Endothelial cell of umbilical vein (primary cell): ENCODE results near the gene BCL2. TPM values are rescaled to one million over a fixed set of nuclear protein-coding genes. Genes with fewer than 3 reads are reported as not detected.

Experiments used
- BruUV-seq: library from RNA; stranded (reverse); fragments of 400-500 nt; replicated peaks from 2 replicates; lab custom pipeline; 2021; lab: Mats Ljungman, UMichigan
- CTCF ChIA-PET: fragments of 300-600, 350-600 bp; sonication (Branson Sonifier 250); formaldehyde crosslinking; loops from one replicate; lab custom pipeline; 2021; ENCODE audit warnings: antibody characterized with exemption, inconsistent platforms; lab: Charles Lee
- POLR2A ChIA-PET: fragments of 300-600, 350-600 bp; sonication (Branson Sonifier 250); formaldehyde crosslinking; loops from one replicate; lab custom pipeline; 2021; ENCODE audit warnings: antibody characterized with exemption, inconsistent platforms; lab: Charles Lee
- DNase-seq: peaks from one replicate; pipeline ENCODE4 v3.0.0-alpha.2; 2011; ENCODE audit warnings: low read depth, low spot score
- FAIRE-seq: peaks from 2 replicates; lab custom pipeline; 2011; peaks lifted over from hg19 to GRCh38; lab: Jason Lieb, UNC
- H2AFZ ChIP-seq: 2 replicates; pipeline ENCODE4 v1.6.0; 2012; ENCODE audit warnings: low read depth, low read length, control low read depth, inconsistent platforms
- H3K27ac ChIP-seq: 2 replicates; pipeline ENCODE4 v1.5.1; 2011; ENCODE audit warnings: low read depth, mild to moderate bottlenecking, control low read depth, low read length, moderate library complexity; ENCODE audit not compliant: insufficient read depth
- H3K27me3 ChIP-seq, 2 experiments: 2 replicates each; pipeline versions ENCODE4 v1.6.0 to v1.6.1; 2011; ENCODE audit warnings: low read length in 2 of 2, mixed read lengths in 1 of 2; ENCODE audit not compliant: control insufficient read depth in 2 of 2, insufficient read depth in 2 of 2
- H3K36me3 ChIP-seq, 2 experiments: 2 replicates in 1 of 2; 3 replicates in 1 of 2; pipeline ENCODE4 v1.5.1; 2011; ENCODE audit warnings: low read length in 2 of 2, mild to moderate bottlenecking in 1 of 2, moderate library complexity in 1 of 2; ENCODE audit not compliant: control insufficient read depth in 2 of 2, insufficient read depth in 2 of 2; ENCODE audit errors: extremely low read depth in 1 of 2
- H3K4me1 ChIP-seq: 3 replicates; pipeline ENCODE4 v1.5.1; 2011; ENCODE audit warnings: mild to moderate bottlenecking, low read length; ENCODE audit not compliant: control insufficient read depth, insufficient read depth; ENCODE audit errors: extremely low read depth
- H3K4me2 ChIP-seq: 2 replicates; pipeline ENCODE4 v1.6.1; 2011; ENCODE audit warnings: low read length, control low read depth, mixed read lengths; ENCODE audit not compliant: insufficient read depth
- H3K4me3 ChIP-seq, 3 experiments: fragments of 200-600 bp in 1 of 3; sonication (generic), shearing (Covaris generic) in 1 of 3; replicated peaks in 1 of 3; 2 replicates each; pipeline ENCODE4 v1.5.1; 2011 to 2016; ENCODE audit warnings: control low read depth in 3 of 3, low read length in 3 of 3, mild to moderate bottlenecking in 2 of 3, inconsistent platforms in 1 of 3, low read depth in 1 of 3, moderate library complexity in 1 of 3; ENCODE audit not compliant: insufficient read depth in 1 of 3
- H3K79me2 ChIP-seq: 2 replicates; pipeline ENCODE4 v1.6.0; 2012; ENCODE audit warnings: low read length, inconsistent platforms; ENCODE audit not compliant: control insufficient read depth, insufficient read depth
- H3K9ac ChIP-seq: replicated peaks from 2 replicates; pipeline ENCODE3; 2011; ENCODE audit warnings: low read length, control low read depth; ENCODE audit not compliant: insufficient read depth; ENCODE audit errors: extremely low read depth
- H3K9me1 ChIP-seq: replicated peaks from 3 replicates; pipeline ENCODE4 v1.6.0; 2011; ENCODE audit warnings: mild to moderate bottlenecking, low read length; ENCODE audit not compliant: control insufficient read depth, insufficient read depth; ENCODE audit errors: extremely low read depth
- H3K9me3 ChIP-seq: replicated peaks from 2 replicates; pipeline ENCODE4 v1.5.1; 2012; ENCODE audit warnings: low read length, inconsistent platforms; ENCODE audit not compliant: control insufficient read depth, insufficient read depth
- H4K20me1 ChIP-seq: replicated peaks from 2 replicates; pipeline ENCODE3; 2011; ENCODE audit warnings: mild to moderate bottlenecking, low read length; ENCODE audit not compliant: control insufficient read depth, insufficient read depth; ENCODE audit errors: extremely low read depth
- CTCF ChIP-seq, 2 donors: IDR thresholded peaks; 1 replicate in 1 of 2; 2 replicates in 1 of 2; pipeline ENCODE4 v1.5.1; 2011; ENCODE audit warnings: low read length in 2 of 2, mild to moderate bottlenecking in 2 of 2, moderate library complexity in 2 of 2, control low read depth in 1 of 2, inconsistent platforms in 1 of 2, low read depth in 1 of 2; ENCODE audit not compliant: insufficient read depth in 1 of 2; ENCODE audit errors: extremely low read depth in 1 of 2
- EZH2 ChIP-seq: IDR thresholded peaks from 2 replicates; pipeline ENCODE4 v1.6.1; 2012; ENCODE audit warnings: borderline replicate concordance, low read depth, mild to moderate bottlenecking, moderate library complexity, low read length, inconsistent platforms; ENCODE audit not compliant: severe bottlenecking
- FOS ChIP-seq: IDR thresholded peaks from 2 replicates; pipeline ENCODE4 v1.6.1; 2011; ENCODE audit warnings: mild to moderate bottlenecking, low read length, moderate library complexity, borderline replicate concordance; ENCODE audit not compliant: insufficient read depth
- GATA2 ChIP-seq: IDR thresholded peaks from 2 replicates; pipeline ENCODE4 v1.7.0; 2011; ENCODE audit warnings: low read depth, mild to moderate bottlenecking, moderate library complexity, mixed read lengths, low read length; ENCODE audit not compliant: insufficient read length, insufficient read depth
- JUN ChIP-seq: IDR thresholded peaks from 2 replicates; pipeline ENCODE4 v1.6.1; 2011; ENCODE audit warnings: borderline replicate concordance, low read depth; ENCODE audit not compliant: insufficient read length, insufficient read depth
- MAX ChIP-seq: IDR thresholded peaks from 2 replicates; pipeline ENCODE4 v1.6.1; 2011; ENCODE audit not compliant: insufficient read depth, insufficient read length
- MYC ChIP-seq: IDR thresholded peaks from one replicate; pipeline ENCODE4 v1.6.1; 2011; ENCODE audit warnings: mild to moderate bottlenecking, low read depth, low read length
- POLR2A ChIP-seq: IDR thresholded peaks from 2 replicates; pipeline ENCODE4 v1.6.1; 2012; ENCODE audit warnings: low read depth, mild to moderate bottlenecking, control low read depth, low read length
- POLR2AphosphoS5 ChIP-seq: IDR thresholded peaks from 2 replicates; pipeline ENCODE4 v1.6.1; 2012; ENCODE audit warnings: low read depth, mild to moderate bottlenecking, control low read depth, low read length, moderate library complexity; ENCODE audit not compliant: insufficient read depth
- dilution Hi-C: fragments of 300-500 bp; cut with MboI; formaldehyde crosslinking; loops from one replicate; pipeline ENCODE4 v1.15.0; 2019; ENCODE audit warnings: low sequenced_read_pairs; ENCODE audit not compliant: extremely low pct_ligation_motif_present
- intact Hi-C: fragments of 100-400 bp; cut with micrococcal nuclease; formaldehyde crosslinking; loops from one replicate; pipeline ENCODE4 v1.10.0; 2022
- polyA plus RNA-seq, 4 experiments: library from polyadenylated mRNA; depleted of rRNA in 3 of 4; stranded (reverse) in 3 of 4; unstranded in 1 of 4; fragments of >200 nt; gene quantifications; 2 replicates each; pipeline versions ENCODE4 v1.2.1 to v1.2.3, GENCODE V29; 2011 to 2012; ENCODE audit warnings: missing spikeins in 1 of 4
- total RNA-seq: library from RNA; stranded (reverse); gene quantifications from 2 replicates; pipeline ENCODE4 v1.2.3, GENCODE V29; 2021

BCL2 gene
- total and polyA plus RNA-seq, 2 donors (not counting 3 experiments of a cell fraction or from before 2014, with no cell fraction given): 0.35 to 5.0 TPM

DNA sequence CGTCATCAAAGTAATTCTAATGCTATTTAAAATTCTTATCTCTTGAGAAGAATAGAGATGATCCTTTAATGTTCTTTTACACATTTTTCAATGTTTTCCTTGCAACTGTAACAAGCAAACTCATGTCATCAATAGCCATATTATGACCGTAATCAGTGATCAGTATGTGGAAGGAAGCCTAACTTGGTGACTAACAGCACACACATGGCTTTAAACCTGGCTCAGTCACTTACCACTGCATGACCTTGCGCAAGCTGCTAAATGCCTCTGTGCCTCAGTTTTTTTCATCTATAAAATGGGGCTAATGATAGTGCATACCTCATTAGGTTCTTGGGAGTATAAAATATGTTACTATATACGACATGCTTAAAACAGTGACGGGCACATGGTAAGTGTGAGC lies 149.7 kb downstream of the BCL2 start:
- TF ChIP-seq JUN (no peak), POLR2A (no peak), POLR2AphosphoS5 (no peak)
- no peak overlapping the region for H3K4me2 ChIP-seq
- no peaks in the 10 kb centered on the region for H3K27me3 ChIP-seq
- no peaks in the 10 kb centered on the region for H3K9me3 ChIP-seq
- dilution Hi-C loops (no loop called here), intact Hi-C loops (no loop called here)
- DNase-seq: no peak
- CTCF ChIA-PET: no interaction called here
- FAIRE-seq: no peak
- POLR2A ChIA-PET: no interaction called here
- H3K36me3 ChIP-seq: no peaks in the 10 kb centered on the region
- H3K9me1 ChIP-seq: no peaks in the 10 kb centered on the region
- H3K4me1 ChIP-seq: no peaks in the 10 kb centered on the region
- H3K4me3 ChIP-seq: no peak overlapping the region
- no peak overlapping the region for H3K27ac ChIP-seq
- no peaks in the 10 kb centered on the region for H4K20me1 ChIP-seq
- no peak overlapping the region for H2AFZ ChIP-seq
- H3K9ac ChIP-seq: no peak overlapping the region
- no peaks in the 10 kb centered on the region for H3K79me2 ChIP-seq
- BruUV-seq: no TSS peak

DNA sequence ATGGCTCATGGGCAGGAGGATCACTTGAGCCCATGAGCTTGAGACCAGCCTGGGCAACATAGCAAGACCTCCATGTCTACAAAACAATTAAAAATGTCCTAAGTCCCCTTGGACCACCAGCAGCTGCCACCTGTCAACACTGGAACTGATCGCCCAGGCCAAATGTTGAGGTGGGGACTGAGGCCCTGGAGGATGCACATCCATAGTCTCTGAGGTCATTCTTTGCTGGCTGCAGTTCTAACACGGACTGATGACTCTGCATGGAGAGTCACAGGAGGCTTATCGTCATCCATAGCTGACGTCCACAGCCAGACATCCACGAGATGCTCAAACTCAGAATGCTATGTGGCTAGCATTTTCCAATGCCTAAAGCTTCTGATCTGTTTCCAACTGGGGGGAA lies 151.3 kb downstream of the BCL2 start:
- Histone ChIP-seq H3K27me3 (no peaks in the 10 kb centered on the region), H3K9ac (no peak overlapping the region), H3K9me1 (no peaks in the 10 kb centered on the region), H3K9me3 (no peaks in the 10 kb centered on the region), H3K4me3 (no peak overlapping the region), H2AFZ (no peak overlapping the region), H4K20me1 (no peaks in the 10 kb centered on the region), H3K27ac (no peak overlapping the region), H3K4me1 (no peaks in the 10 kb centered on the region), H3K36me3 (no peaks in the 10 kb centered on the region), H3K4me2 (no peak overlapping the region), H3K79me2 (no peaks in the 10 kb centered on the region)
- intact Hi-C loops: no loop called here
- no peak for FAIRE-seq
- ChIA-PET POLR2A (no interaction called here), CTCF (no interaction called here)
- BruUV-seq: no TSS peak
- no peak for DNase-seq
- dilution Hi-C loops: no loop called here
- TF ChIP-seq MAX (no peak), CTCF (IDR thresholded peaks at IDR 0.05; ENCODE audit: extremely low read depth in 1 of 2, insufficient read depth in 1 of 2, low read depth in 1 of 2, low read length in 2 of 2) (no peak), MYC (no peak), FOS (no peak), GATA2 (no peak), POLR2A (no peak), EZH2 (no peak), POLR2AphosphoS5 (no peak), JUN (no peak)
